ENCODE data around the gene SUN2. TPM values are rescaled to one million over a fixed set of nuclear protein-coding genes. Genes with fewer than 3 reads are reported as not detected.

SUN2 gene
- total and polyA plus RNA-seq, 2 of the 8 experiments (the other 6 are each of a cell fraction or from before 2014, with no cell fraction given): 5.1 to 10.5 TPM

DNA sequence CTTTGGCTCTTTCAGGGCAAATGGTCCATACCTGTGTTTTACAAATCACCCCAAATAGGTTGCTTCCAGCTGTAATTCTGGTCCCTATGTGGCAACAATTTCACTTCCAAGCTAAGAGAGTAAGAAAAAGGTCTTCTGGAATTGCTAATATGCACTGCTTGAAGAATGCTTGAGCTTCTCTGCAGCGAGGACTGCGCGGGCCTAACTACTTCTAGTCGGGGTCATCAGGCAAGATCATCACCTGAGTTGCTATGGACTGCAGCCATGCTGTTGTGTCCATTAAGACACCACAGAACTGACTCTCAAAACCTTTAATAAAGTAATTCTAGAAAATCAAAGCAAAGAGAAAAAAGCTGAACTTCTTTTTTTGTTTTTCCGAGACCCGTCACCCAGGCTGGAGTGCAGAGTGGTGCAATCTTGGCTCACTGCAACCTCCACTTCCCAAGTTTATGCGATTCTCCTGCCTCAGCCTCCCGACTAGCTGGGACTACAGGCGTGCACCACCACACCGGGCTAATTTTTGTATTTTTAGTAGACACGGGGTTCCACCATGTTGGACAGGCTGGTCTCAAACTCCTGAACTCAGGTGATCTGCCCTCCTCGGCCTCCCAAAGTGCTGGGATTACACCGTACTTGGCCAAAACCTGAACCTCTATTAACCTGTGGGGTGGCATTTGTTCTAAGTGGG is 57.2 kb downstream of the SUN2 start:
- H3K4me3 ChIP-seq (ENCODE audit: extremely low read depth in 1 of 4, insufficient read depth in 2 of 4, low read depth in 3 of 4, low read length in 4 of 4): peak overlapping the region in 2 of 4 experiments; percentile 89 to 100; a peak in 3 of 8 replicates
- H4K5ac ChIP-seq (ENCODE audit: insufficient read length, low read depth, low read length): no peak overlapping the region
- no peak overlapping the region for H2AFZ ChIP-seq (ENCODE audit: low read length)
- H3K79me1 ChIP-seq (ENCODE audit: low read depth, low read length): peaks cover 4% of the 10 kb centered on the region; the same call in 1 of the 2 replicates
- FAIRE-seq (no peak), DNase-seq (ENCODE audit: low read depth in 1 of 2, low spot score in 2 of 2) (no peak)
- peaks cover 0 to 38% of the 10 kb centered on the region in 2 experiments; a peak in 2 of 4 replicates for H3K79me2 ChIP-seq (ENCODE audit: control insufficient read depth in 1 of 2, insufficient read depth in 2 of 2, low read length in 2 of 2)
- no peak overlapping the region for H2BK12ac ChIP-seq (ENCODE audit: low read depth, low read length)
- no peak overlapping the region for H3K27ac ChIP-seq (ENCODE audit: low read depth, low read length)
- H3K9me3 ChIP-seq (ENCODE audit: insufficient read depth in 2 of 2, low read depth in 1 of 2, low read length in 1 of 2): no peaks in the 10 kb centered on the region
- H3K36me3 ChIP-seq (ENCODE audit: control insufficient read depth in 2 of 4, insufficient read depth in 4 of 4, low read length in 3 of 4): no peaks in the 10 kb centered on the region; a peak in 2 of 8 replicates
- CTCF ChIA-PET (ENCODE audit: partially characterized antibody): interaction anchor here (0.6 to 1.5 kb wide), 4 partner anchors 26 to 1003 kb away, joined by 3 to 4 read pairs (median 3); no protein-coding TSS in a partner anchor
- 91% methylated on average over 13 of the region's 13 CpGs; no CpG with 5 or more reads in 1 of the 2 experiments for WGBS, 2 experiments (ENCODE audit: extremely low coverage in 1 of 2, insufficient coverage in 1 of 2, insufficient read length in 1 of 2, insufficient replicate concordance in 2 of 2, low coverage in 1 of 2, low lambda C conversion rate in 2 of 2, missing lambda C conversion rate in 1 of 2)
- H3K14ac ChIP-seq (ENCODE audit: insufficient read length): no peak overlapping the region
- H3K18ac ChIP-seq (ENCODE audit: extremely low read depth, low read length): no peak overlapping the region
- H3K4me1 ChIP-seq (replicated peaks in 1 of 4; ENCODE audit: control insufficient read depth in 3 of 4, insufficient read depth in 4 of 4, low read length in 3 of 4): peaks cover 3 to 11% (median 7%) of the 10 kb centered on the region in 4 experiments; a peak in 6 of 7 replicates
- H4K20me1 ChIP-seq (replicated peaks in 1 of 2; ENCODE audit: control insufficient read depth in 1 of 2, insufficient read depth in 2 of 2, low read length in 2 of 2): peaks cover 0 to 6% of the 10 kb centered on the region in 2 experiments
- no peaks in the 10 kb centered on the region for H3K27me3 ChIP-seq (replicated peaks in 1 of 4; ENCODE audit: control insufficient read depth in 3 of 4, extremely low read depth in 1 of 4, insufficient read depth in 3 of 4, low read length in 3 of 4)
- H2BK15ac ChIP-seq (ENCODE audit: low read length): no peak overlapping the region
- H3K56ac ChIP-seq (replicated peaks; ENCODE audit: insufficient read length, low read depth, low read length): no peak overlapping the region
- H4K91ac ChIP-seq (replicated peaks; ENCODE audit: insufficient read length, low read length): no peak overlapping the region
- TF ChIP-seq SUZ12 (IDR thresholded peaks at IDR 0.05; ENCODE audit: low read length) (no peak), TCF12 (IDR thresholded peaks at IDR 0.05; ENCODE audit: low read depth, low read length) (no peak), CBX8 (IDR thresholded peaks at IDR 0.05; ENCODE audit: borderline replicate concordance, low read depth, low read length) (no peak), CEBPB (IDR thresholded peaks at IDR 0.05; ENCODE audit: low read depth, low read length) (no peak), CTBP2 (IDR thresholded peaks at IDR 0.05; ENCODE audit: borderline replicate concordance, insufficient read depth, insufficient read length, low read length) (no peak), SIN3A (conservative IDR thresholded peaks at IDR 0.05 in 1 of 2, IDR thresholded peaks at IDR 0.05 in 1 of 2; ENCODE audit: low read depth in 1 of 2, low read length in 2 of 2) (no peak), HDAC2 (IDR thresholded peaks at IDR 0.05; ENCODE audit: borderline replicate concordance in 1 of 2, low read depth in 2 of 2, low read length in 2 of 2) (no peak), JUN (IDR thresholded peaks at IDR 0.05; ENCODE audit: low read depth, low read length) (no peak)
- TF ChIP-seq, protein P1, sequence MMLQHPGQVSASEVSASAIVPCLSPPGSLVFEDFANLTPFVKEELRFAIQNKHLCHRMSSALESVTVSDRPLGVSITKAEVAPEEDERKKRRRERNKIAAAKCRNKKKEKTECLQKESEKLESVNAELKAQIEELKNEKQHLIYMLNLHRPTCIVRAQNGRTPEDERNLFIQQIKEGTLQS (IDR thresholded peaks at IDR 0.05; ENCODE audit: insufficient read depth, low read depth, low read length): no peak
- H4K8ac ChIP-seq (ENCODE audit: extremely low read depth, insufficient read depth, low read length): no peak overlapping the region
- H2AK5ac ChIP-seq (ENCODE audit: low read depth, low read length): no peak overlapping the region
- H3K23ac ChIP-seq (ENCODE audit: insufficient read length): no peak overlapping the region
- H3K9ac ChIP-seq (replicated peaks in 1 of 4; ENCODE audit: extremely low read depth in 1 of 4, low read depth in 3 of 4, low read length in 3 of 4): no peak overlapping the region; a peak in 1 of 7 replicates
- H2BK20ac ChIP-seq (ENCODE audit: low read length): no peak overlapping the region
- peaks cover 10% of the 10 kb centered on the region for H3K23me2 ChIP-seq (ENCODE audit: low read depth, low read length)
- peak overlapping the region; percentile 81 to 96; a peak in 2 of 4 replicates for H3K4me2 ChIP-seq (ENCODE audit: insufficient read depth in 1 of 2, low read depth in 2 of 2, low read length in 2 of 2)
- POLR2A ChIA-PET (ENCODE audit: partially characterized antibody): interaction anchor here (1.0 to 13.1 kb wide), 6 partner anchors 8 to 39 kb away, joined by 3 to 123 read pairs (median 6); partner anchors contain the start of genes GTPBP1 and TOMM22
- no peak overlapping the region for H2BK120ac ChIP-seq (replicated peaks; ENCODE audit: low read depth, low read length)
- H2BK5ac ChIP-seq (ENCODE audit: low read depth, low read length): no peak overlapping the region
- H3K4ac ChIP-seq (replicated peaks; ENCODE audit: insufficient read length, low read depth, low read length): no peak overlapping the region
